ENCODE measurements around the gene IGSF3.

IGSF3 gene

DNA sequence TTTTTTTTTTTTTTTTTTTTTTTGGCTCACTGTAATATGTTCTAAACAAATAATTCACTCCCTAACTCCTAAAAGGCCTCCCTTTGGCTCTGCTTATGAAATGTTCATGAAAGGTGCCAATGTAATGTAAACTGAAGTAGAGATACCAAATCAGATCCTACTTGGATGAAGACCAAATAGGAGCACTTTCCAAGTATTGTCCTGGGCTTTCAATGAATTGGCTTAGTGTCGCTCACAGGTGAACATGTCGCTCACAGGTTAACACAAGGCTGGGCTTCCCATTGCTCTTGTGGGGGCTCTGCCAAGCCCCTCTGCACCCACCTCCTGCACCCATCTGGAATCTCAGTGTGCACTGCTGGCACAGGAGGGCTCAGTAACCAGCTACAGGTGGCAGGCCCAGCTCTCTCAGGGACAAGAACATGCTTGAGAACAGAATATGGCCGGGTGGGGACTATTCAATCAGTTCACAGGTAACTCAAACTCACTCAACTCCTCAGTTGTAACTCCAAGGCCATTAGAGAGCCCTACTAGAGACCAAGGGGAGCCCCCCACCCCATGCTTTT, 86.1 kb downstream of the IGSF3 start:
- no peak for ATAC-seq
- Mint-ChIP-seq H3K4me3 (no peak overlapping the region), H3K27ac (no peak overlapping the region), H3K27me3 (no peaks in the 10 kb centered on the region), H3K4me1 (peaks cover 8% of the 10 kb centered on the region), H3K9me3 (no peaks in the 10 kb centered on the region), H3K36me3 (ENCODE audit: low read depth) (no peaks in the 10 kb centered on the region)
- no peak for DNase-seq

DNA sequence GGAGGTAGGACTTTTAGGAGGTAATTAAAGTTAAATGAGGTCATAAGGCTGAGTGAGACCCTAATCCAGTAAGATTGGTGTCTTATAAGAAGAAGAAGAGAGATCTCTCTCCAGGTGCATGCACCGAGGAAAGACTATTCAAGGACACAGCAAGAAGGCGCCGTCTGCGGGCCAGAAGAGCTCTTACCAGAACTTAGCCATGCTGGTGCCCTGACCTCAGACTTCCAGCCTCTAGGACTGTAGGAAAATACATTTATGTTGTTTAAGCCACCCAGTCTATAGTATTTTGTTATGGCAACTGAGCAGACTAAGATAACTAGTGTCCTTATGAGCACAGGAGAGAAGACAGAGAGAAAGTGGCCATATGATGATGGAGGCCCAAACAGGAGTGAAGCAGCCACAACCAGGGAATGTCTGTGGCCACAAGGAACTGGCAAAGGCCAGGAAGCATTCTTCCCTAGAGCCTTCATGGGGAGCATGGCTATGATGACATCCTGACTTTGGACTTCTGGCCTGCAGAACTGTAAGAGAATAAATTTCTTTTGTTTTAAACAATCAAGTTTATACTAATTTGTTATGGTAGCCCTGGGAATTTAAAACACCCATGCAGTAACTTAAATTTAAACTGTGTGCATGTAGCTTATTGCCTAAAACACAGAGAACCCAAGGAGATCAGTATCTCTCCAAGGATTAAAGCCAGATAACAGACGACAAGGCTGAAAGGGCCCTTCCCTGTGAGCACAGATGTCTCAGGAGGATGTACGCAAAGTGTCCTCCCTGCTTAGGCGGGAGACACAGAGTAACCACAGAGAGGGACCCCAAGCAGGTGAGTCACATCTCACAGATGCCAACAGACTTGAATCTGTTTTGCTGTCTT, 86.8 kb downstream of the IGSF3 start:
- Mint-ChIP-seq H3K27me3 (no peaks in the 10 kb centered on the region), H3K27ac (no peak overlapping the region), H3K4me3 (no peak overlapping the region), H3K9me3 (no peaks in the 10 kb centered on the region), H3K36me3 (ENCODE audit: low read depth) (no peaks in the 10 kb centered on the region), H3K4me1 (peaks cover 2% of the 10 kb centered on the region)
- ATAC-seq, result peak; percentile 31
- no peak for DNase-seq

DNA sequence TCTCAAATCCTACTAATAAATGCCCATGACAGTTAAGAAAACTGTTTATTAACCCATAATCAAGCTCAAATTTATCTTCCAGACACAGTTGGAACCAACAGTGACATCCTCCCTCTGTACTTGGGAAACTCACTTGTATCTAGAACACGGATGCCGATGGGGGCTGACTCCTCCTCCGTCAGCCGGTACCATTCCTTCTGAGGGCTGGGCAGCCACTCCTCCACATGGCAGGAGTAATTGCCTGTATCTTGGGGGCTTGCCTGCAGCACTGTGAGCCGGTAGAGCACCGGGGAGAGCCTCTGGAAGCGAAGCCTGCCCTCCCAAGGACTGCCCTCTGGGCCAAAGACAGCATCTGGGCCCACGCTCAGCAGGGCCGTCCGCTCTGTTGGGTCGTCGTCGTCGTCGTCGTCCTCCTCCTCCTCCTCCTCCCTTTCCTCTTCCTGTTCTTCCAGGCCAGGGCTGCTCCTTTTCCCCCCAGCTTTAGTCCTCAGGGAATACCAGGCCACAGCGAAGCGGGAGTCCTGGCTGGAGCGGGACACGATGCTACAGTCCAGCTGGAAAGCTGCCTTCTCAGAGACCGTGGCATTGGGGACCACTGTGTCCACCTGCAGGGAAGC, 88.2 kb downstream of the IGSF3 start:
- ATAC-seq, result no peak
- Mint-ChIP-seq H3K4me1 (peaks cover 11% of the 10 kb centered on the region), H3K36me3 (ENCODE audit: low read depth) (no peaks in the 10 kb centered on the region), H3K4me3 (no peak overlapping the region), H3K9me3 (no peaks in the 10 kb centered on the region), H3K27me3 (no peaks in the 10 kb centered on the region), H3K27ac (no peak overlapping the region)
- no peak for DNase-seq

DNA sequence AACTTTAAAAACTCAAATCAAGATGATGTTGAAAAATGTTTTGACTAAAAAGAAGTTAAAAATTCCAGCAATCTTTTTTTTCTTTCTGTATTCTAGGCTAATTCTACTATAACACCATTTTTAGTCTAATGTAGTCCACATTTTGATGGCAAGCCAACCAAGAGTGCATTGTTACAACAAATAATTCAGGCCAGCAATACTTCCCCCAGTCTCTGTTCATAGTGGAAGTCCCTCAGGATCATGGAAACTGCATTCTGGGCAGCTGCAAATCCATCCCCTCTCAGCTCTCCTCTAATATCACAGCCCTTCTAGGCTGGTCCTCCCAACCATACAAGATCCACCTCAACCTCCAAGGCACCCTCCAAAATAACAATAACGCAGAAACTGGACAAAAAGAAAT, 89.0 kb downstream of the IGSF3 start:
- no peaks in the 10 kb centered on the region for H3K9me3 Mint-ChIP-seq
- no peaks in the 10 kb centered on the region for H3K27me3 Mint-ChIP-seq
- no peaks in the 10 kb centered on the region for H3K36me3 Mint-ChIP-seq (ENCODE audit: low read depth)
- no peak overlapping the region for H3K27ac Mint-ChIP-seq
- H3K4me3 Mint-ChIP-seq, result no peak overlapping the region
- peaks cover 17% of the 10 kb centered on the region for H3K4me1 Mint-ChIP-seq
- no peak for DNase-seq
- no peak for ATAC-seq

DNA sequence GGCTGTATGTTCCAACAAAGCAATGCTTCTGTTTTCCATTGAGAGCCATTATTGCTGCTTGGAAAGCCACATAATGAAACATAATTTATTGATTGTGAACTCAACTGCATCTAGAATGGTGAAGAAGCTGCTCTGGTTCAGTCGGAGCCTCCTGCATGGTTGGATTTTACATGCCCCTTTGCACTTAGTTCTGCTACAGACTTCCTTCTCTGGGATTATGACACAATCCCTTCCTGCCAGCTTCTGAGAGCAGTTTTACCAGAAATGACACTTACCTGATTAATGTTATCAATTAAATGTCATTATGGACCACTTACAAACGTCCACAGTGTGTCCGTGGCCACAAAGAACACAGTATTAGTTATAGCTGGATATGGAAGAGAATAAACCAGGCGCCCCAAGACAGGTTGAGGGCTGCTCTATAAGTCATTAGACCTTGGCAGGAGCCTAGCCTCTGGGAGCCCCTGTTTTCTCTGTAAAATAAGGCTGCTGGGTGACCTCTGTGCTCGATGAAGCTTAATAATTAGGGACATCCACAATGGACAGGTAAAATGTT, 89.7 kb downstream of the IGSF3 start:
- Mint-ChIP-seq H3K4me3 (no peak overlapping the region), H3K36me3 (ENCODE audit: low read depth) (no peaks in the 10 kb centered on the region), H3K27me3 (no peaks in the 10 kb centered on the region), H3K27ac (no peak overlapping the region), H3K4me1 (peaks cover 22% of the 10 kb centered on the region), H3K9me3 (no peaks in the 10 kb centered on the region)
- DNase-seq, result no peak
- no peak for ATAC-seq

DNA sequence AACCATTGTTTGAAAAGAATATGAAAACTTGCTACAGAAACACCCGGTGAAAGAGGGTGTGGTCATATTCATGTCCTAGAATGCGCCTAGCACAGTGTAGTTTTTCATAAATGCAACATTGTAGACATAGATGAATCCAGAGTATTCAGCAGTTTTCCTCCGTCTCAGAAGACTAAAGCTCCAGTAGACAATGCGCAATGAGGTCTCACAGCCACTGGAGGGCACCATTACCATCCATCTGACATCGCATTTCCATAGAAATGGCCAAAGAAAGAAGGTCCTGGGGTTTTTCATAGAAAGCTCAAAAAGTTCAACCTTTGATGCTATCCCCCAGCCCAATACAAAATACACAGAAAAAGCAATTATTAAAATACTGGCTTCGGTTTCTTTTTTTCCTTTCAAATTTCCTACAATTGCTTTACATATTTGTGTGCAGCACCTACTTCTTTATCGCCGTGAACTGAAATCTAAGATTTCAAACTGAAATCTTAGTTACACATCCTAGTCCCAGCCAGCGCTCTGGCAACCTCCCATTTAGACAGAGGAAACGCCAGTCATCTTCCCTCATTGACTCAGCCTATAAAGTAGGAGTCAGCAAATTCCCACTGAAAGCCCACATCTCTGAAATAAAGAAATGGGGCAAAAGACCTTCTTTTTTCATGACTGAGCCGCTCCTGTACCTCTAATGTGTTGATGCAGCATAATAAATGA, 92.8 kb downstream of the IGSF3 start:
- H3K4me3 Mint-ChIP-seq, result no peak overlapping the region
- ATAC-seq (no peak), DNase-seq (peak; percentile 63)
- H3K27ac Mint-ChIP-seq, result no peak overlapping the region
- H3K4me1 Mint-ChIP-seq, result peaks cover 38% of the 10 kb centered on the region
- H3K36me3 Mint-ChIP-seq (ENCODE audit: low read depth), result peaks cover 2% of the 10 kb centered on the region
- H3K27me3 Mint-ChIP-seq, result peaks cover 9% of the 10 kb centered on the region
- H3K9me3 Mint-ChIP-seq, result no peaks in the 10 kb centered on the region

DNA sequence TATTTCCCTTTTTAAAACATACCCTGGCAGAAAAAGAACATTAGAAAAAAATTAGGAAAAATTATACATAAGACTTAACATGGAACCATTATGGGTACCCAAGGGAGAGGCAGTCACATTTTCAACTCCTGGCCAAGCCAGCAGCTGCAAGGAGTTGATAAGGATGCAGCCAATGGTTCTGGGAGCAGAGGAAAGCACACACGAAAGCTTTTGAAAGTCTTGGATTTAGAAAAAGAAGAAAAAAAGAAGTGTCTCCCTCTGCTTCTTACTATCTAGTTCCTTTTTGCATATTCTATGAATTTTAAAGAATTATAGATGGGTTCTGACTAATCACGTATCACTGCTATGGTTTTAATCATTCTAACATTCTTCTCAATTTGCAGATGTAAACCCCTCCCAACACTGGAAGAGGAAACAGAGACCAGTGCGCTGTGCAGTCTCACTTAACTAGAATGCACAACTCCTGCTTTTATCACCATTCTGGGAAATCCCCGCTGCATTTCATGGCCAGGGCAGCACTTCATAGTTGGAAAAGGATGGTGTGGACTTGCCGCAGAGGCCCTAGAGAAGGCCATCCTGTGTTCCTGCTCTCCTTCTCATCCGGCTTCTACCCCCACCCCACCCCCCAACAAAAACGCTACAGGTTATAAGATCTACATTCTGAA, 94.0 kb downstream of the IGSF3 start:
- Mint-ChIP-seq H3K4me3 (no peak overlapping the region), H3K9me3 (no peaks in the 10 kb centered on the region), H3K27ac (no peak overlapping the region), H3K36me3 (ENCODE audit: low read depth) (peaks cover 12% of the 10 kb centered on the region), H3K4me1 (peaks cover 50% of the 10 kb centered on the region), H3K27me3 (peaks cover 9% of the 10 kb centered on the region)
- ATAC-seq (no peak), DNase-seq (no peak)

DNA sequence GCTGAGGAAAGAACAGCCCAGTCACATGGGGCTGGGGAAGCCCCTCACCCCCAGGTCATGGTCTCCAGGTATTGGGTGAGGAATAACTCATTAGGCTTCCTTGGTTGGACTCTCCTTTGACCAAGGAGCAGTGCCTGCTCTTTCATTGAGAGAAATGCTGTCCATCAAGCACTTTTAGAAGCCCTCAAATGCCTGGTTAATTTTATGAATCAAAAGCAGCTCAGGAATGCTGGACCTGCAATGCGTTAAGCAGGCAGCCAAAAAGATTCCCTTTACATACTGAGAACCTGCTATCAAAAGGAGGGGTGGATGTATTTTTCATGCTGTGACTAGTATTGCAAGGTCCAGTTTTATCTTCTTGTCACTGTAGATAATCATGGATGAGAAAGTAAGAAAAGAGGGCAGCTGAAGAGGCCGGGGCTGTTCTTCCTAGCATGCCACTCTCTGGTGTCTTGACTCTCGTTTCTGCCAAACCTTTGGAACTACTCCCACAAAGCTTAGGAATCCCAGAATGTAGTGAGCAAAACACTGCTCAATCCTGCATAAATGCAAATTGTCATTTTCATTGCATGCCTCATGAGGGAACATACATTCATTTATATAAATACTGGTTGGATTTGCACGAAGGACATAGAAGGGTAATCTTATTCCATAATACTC, 94.6 kb downstream of the IGSF3 start:
- H3K4me3 Mint-ChIP-seq, result no peak overlapping the region
- H3K4me1 Mint-ChIP-seq, result peaks cover 57% of the 10 kb centered on the region
- H3K27ac Mint-ChIP-seq, result no peak overlapping the region
- H3K27me3 Mint-ChIP-seq, result peaks cover 9% of the 10 kb centered on the region
- DNase-seq (no peak), ATAC-seq (no peak)
- no peaks in the 10 kb centered on the region for H3K9me3 Mint-ChIP-seq
- H3K36me3 Mint-ChIP-seq (ENCODE audit: low read depth), result peaks cover 17% of the 10 kb centered on the region

DNA sequence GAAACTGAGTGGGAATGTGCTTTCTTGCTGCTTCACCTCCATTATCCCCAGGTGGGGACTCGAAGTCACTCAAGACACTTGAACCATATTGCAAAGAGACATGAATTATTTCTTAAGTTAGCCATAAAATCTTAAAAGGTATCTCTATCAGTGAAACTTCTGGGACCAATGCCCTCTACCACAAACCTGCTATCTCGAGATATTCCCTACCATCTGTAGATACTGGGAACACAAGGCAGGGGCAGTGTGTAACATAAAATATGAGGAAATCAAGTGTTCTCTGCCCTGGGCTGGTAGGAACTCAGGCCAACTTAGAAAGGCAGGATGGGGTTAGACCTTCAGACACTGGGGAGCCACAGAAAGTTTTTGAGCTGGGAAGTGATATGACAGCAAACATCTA, 95.4 kb downstream of the IGSF3 start:
- peak overlapping the region; percentile 89 for H3K4me3 Mint-ChIP-seq
- DNase-seq, result no peak
- H3K4me1 Mint-ChIP-seq, result peaks cover 61% of the 10 kb centered on the region
- no peaks in the 10 kb centered on the region for H3K9me3 Mint-ChIP-seq
- no peak for ATAC-seq
- peak overlapping the region; percentile 69 for H3K27ac Mint-ChIP-seq
- H3K36me3 Mint-ChIP-seq (ENCODE audit: low read depth), result peaks cover 19% of the 10 kb centered on the region
- peaks cover 9% of the 10 kb centered on the region for H3K27me3 Mint-ChIP-seq

DNA sequence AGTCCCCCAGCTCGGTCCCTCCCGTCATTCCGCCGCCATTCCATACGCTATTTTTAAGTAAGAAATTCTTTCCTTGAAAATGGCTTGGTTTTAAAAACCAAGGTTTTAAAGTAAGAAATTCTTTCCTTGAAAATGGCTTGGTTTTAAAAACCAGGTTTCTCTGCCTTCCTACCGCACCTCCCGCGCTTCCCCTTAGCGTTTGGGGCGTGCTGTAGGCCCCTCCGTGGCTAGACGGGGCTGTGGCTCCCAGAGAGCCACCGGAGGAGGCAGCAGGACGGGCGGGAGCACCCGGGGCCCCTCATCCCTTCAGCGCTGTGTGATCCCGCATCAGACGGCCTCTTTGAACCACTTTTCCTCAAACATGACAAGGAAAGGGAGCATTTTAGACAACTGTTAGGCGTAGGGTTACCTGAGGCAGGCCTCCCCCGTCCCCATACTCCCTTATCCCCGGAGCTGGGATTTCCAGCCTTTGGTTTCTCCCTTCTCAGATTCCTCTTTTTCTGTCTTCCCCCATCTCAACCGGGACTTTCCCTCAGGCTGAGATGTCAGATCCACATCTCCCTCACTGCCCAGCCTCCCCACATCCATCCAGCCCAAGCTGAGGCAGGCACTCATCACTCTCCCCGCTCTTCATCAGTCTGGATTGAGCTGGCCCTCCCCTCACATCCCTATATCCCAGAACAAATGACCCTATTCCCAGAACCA, 96.2 kb downstream of the IGSF3 start:
- Mint-ChIP-seq H3K4me3 (peak overlapping the region; percentile 89), H3K36me3 (ENCODE audit: low read depth) (peaks cover 21% of the 10 kb centered on the region), H3K27ac (peak overlapping the region; percentile 69), H3K27me3 (peaks cover 9% of the 10 kb centered on the region), H3K4me1 (peaks cover 62% of the 10 kb centered on the region), H3K9me3 (no peaks in the 10 kb centered on the region)
- DNase-seq, result no peak
- no peak for ATAC-seq

DNA sequence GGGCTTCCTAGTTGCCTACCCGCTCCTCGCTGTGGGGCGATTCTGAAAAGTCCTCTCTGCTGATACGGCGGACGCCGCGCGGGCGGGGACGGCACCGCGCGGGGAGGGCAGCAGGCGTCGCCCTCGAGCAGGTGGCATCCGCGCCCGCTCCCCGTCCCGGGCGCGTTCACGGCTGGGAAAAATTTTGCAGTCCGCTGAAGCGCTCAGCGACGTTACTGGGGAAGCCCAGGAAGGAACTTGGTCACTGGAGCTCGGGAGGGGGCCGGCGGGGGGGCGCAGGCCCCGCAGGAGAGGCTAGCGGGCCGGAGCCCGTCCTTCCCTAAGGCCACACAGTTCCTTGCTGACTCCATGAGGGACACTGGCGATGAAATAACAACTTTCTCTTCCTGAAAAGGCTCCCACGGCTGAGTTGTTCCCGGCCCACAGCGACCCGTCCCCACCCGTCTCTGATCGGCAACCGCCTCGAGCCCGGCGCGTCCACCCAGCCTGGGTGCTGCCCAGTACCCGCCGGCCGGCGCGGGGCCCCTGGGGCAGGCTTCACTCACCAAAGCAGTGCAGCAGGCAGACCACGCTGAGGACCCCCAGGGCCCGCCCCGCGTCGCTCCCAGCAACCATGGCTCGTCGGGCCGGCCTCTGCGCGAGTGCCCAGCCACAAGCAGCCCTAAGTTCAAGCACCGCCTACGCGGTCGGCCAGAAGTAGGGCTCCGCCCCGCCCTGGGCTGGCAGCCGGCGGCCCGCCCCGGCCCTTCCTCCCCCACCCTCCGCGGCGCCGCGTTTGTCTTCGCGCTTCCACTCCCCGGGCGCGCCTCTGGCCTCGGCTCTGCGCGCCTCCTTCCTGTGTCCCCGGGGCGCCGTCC, 96.9 kb downstream of the IGSF3 start, which contains the start of gene CD58:
CD58 (minus strand) TSS at position 669 of the 857 bp plus-strand sequence; CDS start at position 615, 54 bp downstream.
- H3K4me1 Mint-ChIP-seq, result peaks cover 67% of the 10 kb centered on the region

DNA sequence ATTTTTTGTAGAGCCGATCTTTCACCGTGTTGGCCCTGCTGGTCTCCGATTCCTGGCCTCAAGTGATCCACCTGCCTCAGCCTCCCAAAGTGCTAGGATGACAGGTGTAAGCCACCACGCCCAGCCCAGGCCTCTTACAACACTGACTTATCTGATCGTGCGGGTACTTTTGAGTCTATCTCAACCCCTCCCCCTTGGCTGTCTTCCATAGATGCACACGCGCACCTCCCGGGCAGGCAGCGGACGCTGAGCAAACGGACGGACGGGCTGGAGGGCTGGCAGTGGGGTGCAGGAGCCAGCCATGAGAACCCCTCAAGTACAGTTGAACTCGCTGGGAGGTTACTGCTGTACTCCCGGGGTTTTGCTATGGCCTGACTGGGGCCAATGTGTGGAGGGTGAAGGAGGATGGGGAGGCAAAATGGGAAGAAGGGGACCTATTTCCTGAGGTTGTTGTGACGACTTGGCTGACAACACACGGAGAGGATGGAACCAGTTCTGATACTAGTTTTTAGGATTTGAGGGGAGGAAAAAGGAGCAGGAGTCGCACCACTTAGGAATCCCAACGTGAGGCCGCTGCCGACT, 97.7 kb downstream of the IGSF3 start:
- ATAC-seq (peak; percentile 27), DNase-seq (peak; percentile 36)
- Mint-ChIP-seq H3K36me3 (ENCODE audit: low read depth) (peaks cover 34% of the 10 kb centered on the region), H3K27ac (peak overlapping the region; percentile 77), H3K4me1 (peaks cover 70% of the 10 kb centered on the region), H3K9me3 (no peaks in the 10 kb centered on the region), H3K27me3 (peaks cover 9% of the 10 kb centered on the region), H3K4me3 (peak overlapping the region; percentile 89)

More for the DNA sequence above, 96.9 kb downstream of the IGSF3 start, which contains the start of gene CD58:
- peak; percentile 92 for DNase-seq
- Mint-ChIP-seq H3K4me3 (peak within 1 kb of the TSS; percentile 89), H3K27me3 (peaks cover 9% of the 10 kb centered on the region), H3K9me3 (no peaks in the 10 kb centered on the region), H3K36me3 (ENCODE audit: low read depth) (peaks cover 28% of the 10 kb centered on the region), H3K27ac (peak within 1 kb of the TSS; percentile 77)
- ATAC-seq, result peak; percentile 81

Data from activated naive CD8-positive, alpha-beta T cell treated with anti-CD3 and anti-CD28 coated beads, Interleukin-2, amount 50 U/mL, for 24 hours (primary cell).